Activated CD8-positive, alpha-beta memory T cell treated with anti-CD3 and anti-CD28 coated beads, Interleukin-2, amount 50 U/mL, for 1 hour (primary cell): ENCODE results near the gene GKAP1.
"Not testable (repeated sequence)": the region's sequence is repeated elsewhere in the genome, so short reads cannot be mapped to it uniquely, and the experiment has no call there.

Experiments used
- DNase-seq: peaks from one replicate; pipeline ENCODE4 v3.0.0-alpha.2; 2020; ENCODE audit errors: extremely low read depth

Gene GKAP1

GRCh38 chr9:83817356-83818278 is at the start of gene GKAP1:
GKAP1 (minus strand) TSS chr9:83817769; CDS start chr9:83806517, 11,252 bp downstream.
- peak; percentile 65 for DNase-seq

- not testable (repeated sequence) for DNase-seq
Observed at GRCh38 chr9:83849895-83850294, 32.3 kb upstream of the GKAP1 start.

GRCh38 chr9:83837070-83837643 is 19.6 kb upstream of the GKAP1 start:
- DNase-seq = not testable (repeated sequence)

GRCh38 chr9:83830426-83831071 is 13.0 kb upstream of the GKAP1 start:
- not testable (repeated sequence) for DNase-seq

- DNase-seq = not testable (repeated sequence)
Observed at GRCh38 chr9:83824986-83825623, 7.5 kb upstream of the GKAP1 start.

GRCh38 chr9:83817011-83817355 is 586 bp downstream of the GKAP1 start:
- DNase-seq = not testable (repeated sequence)

- not testable (repeated sequence) for DNase-seq
Observed at GRCh38 chr9:83815120-83815519, 2.4 kb downstream of the GKAP1 start.

GRCh38 chr9:83809213-83809612 is 8.4 kb downstream of the GKAP1 start:
- DNase-seq = not testable (repeated sequence)

- not testable (repeated sequence) for DNase-seq
Observed at GRCh38 chr9:83804454-83804853, 13.1 kb downstream of the GKAP1 start.

- DNase-seq = not testable (repeated sequence)
Observed at GRCh38 chr9:83803941-83804340, 13.6 kb downstream of the GKAP1 start.

GRCh38 chr9:83800236-83801033 is 17.1 kb downstream of the GKAP1 start:
- DNase-seq = no peak

GRCh38 chr9:83794051-83794450 is 23.5 kb downstream of the GKAP1 start:
- no peak for DNase-seq

GRCh38 chr9:83792746-83793145 is 24.8 kb downstream of the GKAP1 start:
- DNase-seq = no peak

- no peak for DNase-seq
Observed at GRCh38 chr9:83778164-83778563, 39.4 kb downstream of the GKAP1 start.

GRCh38 chr9:83775932-83776331 is 41.6 kb downstream of the GKAP1 start:
- no peak for DNase-seq

GRCh38 chr9:83772860-83773259 is 44.7 kb downstream of the GKAP1 start:
- DNase-seq = no peak

GRCh38 chr9:83765376-83765775 is 52.2 kb downstream of the GKAP1 start:
- DNase-seq = no peak

GRCh38 chr9:83754383-83754977 is 63.1 kb downstream of the GKAP1 start:
- DNase-seq = no peak

- DNase-seq = no peak
Observed at GRCh38 chr9:83749706-83750105, 67.9 kb downstream of the GKAP1 start.

GRCh38 chr9:83744206-83744605 is 73.4 kb downstream of the GKAP1 start:
- no peak for DNase-seq

- no peak for DNase-seq
Observed at GRCh38 chr9:83733739-83734138, 83.8 kb downstream of the GKAP1 start.
